Measurements from ENCODE around the gene CHTOP. TPM values are rescaled to one million over a fixed set of nuclear protein-coding genes. Genes with fewer than 3 reads are reported as not detected.
A peak's percentile ranks its signal among the peaks of the same experiment; 100 is the strongest.

CHTOP gene
- total and polyA plus RNA-seq, 2 experiments from 2014 or later = 73.4 to 97.8 TPM

GRCh38 chr1:153659656-153660055 is 25.8 kb downstream of the CHTOP start:
- Histone ChIP-seq H3K4me2 (peak overlapping the region; percentile 86), H3K9me2 (ENCODE audit: insufficient read depth) (no peaks in the 10 kb centered on the region), H3K4me3 (peak overlapping the region; percentile 88), H3K36me3 (ENCODE audit: insufficient read depth) (peaks cover 36% of the 10 kb centered on the region), H3K27ac (ENCODE audit: low read depth) (0 out of 2 replicates have a peak overlapping the region, but pooled peaks have one; percentile 23), H2AFZ (no peak overlapping the region), H3K4me1 (ENCODE audit: insufficient read depth) (peaks cover 8% of the 10 kb centered on the region), H3K79me2 (replicated peaks; ENCODE audit: insufficient read depth) (peaks cover 13% of the 10 kb centered on the region), H3F3A (replicated peaks; ENCODE audit: low read depth) (peaks cover 43% of the 10 kb centered on the region), H4K20me1 (replicated peaks; ENCODE audit: insufficient read depth) (peaks cover 11% of the 10 kb centered on the region), H3K27me3 (ENCODE audit: insufficient read depth) (no peaks in the 10 kb centered on the region)
- peak overlapping the region; percentile 93 for H3K4me3 Mint-ChIP-seq
- H3K9me3 Mint-ChIP-seq = no peaks in the 10 kb centered on the region
- peaks cover 47% of the 10 kb centered on the region for H3K36me3 Mint-ChIP-seq (ENCODE audit: low read depth)
- DNase-seq (ENCODE audit: low spot score) = no peak
- peaks cover 8% of the 10 kb centered on the region for H3K27me3 Mint-ChIP-seq (ENCODE audit: insufficient read depth, low read depth, poor library complexity)
- no peak overlapping the region for H3K27ac Mint-ChIP-seq
- peaks cover 7% of the 10 kb centered on the region for H3K4me1 Mint-ChIP-seq
- TF ChIP-seq ETS1 (IDR thresholded peaks at IDR 0.05) (no peak), CTCF (conservative IDR thresholded peaks at IDR 0.05; ENCODE audit: low read depth in 2 of 2) (no peak), STAT1 (IDR thresholded peaks at IDR 0.05; ENCODE audit: unreplicated experiment) (no peak)
- ATAC-seq = no peak

DNA sequence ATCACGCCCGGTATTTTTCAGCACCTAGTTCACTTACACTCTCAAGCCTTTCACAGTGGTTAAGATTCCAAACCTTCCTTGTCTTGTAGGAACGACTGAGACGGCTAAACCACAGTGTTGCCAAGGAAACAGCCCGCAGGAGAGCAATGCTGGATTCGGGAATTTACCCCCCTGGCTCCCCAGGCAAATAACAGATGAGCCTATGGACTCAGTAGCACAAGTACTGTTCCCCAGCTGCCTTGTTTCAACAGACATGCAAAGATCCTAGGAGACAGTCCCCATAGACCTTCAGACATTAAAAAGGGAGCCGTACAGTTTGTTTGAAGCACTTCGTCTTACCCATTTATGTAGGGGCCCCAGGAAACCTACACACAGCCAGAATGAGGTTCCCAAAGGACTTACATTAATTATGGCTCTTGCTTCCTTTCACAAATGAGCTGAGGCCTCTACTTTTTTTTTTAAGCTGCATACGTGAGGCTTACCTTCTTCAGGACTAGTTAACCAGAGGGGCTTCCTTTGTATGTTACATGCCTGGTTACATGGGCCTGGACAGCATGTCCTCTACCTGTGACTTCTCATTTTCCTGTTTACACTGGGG is 27.3 kb downstream of the CHTOP start:
- no peaks in the 10 kb centered on the region for H3K9me2 ChIP-seq (ENCODE audit: insufficient read depth)
- no peak overlapping the region for H3K4me2 ChIP-seq
- H2AFZ ChIP-seq = no peak overlapping the region
- Mint-ChIP-seq H3K9me3 (no peaks in the 10 kb centered on the region; the same call in 2 of the 3 replicates), H3K27me3 (ENCODE audit: insufficient read depth, low read depth, poor library complexity) (peaks cover 6% of the 10 kb centered on the region), H3K4me3 (no peak overlapping the region), H3K27ac (no peak overlapping the region), H3K4me1 (peaks cover 7% of the 10 kb centered on the region), H3K36me3 (ENCODE audit: low read depth) (peaks cover 62% of the 10 kb centered on the region)
- H3K4me1 ChIP-seq (ENCODE audit: insufficient read depth) = peaks cover 8% of the 10 kb centered on the region
- H3F3A ChIP-seq (replicated peaks; ENCODE audit: low read depth) = peaks cover 59% of the 10 kb centered on the region
- no peak for TF ChIP-seq JUNB (IDR thresholded peaks at IDR 0.05; ENCODE audit: unreplicated experiment)
- TF ChIP-seq POLR2AphosphoS5 (IDR thresholded peaks at IDR 0.05; ENCODE audit: low read depth) = peak; percentile 38; the same call in 1 of the 2 replicates
- H4K20me1 ChIP-seq (replicated peaks; ENCODE audit: insufficient read depth) = peaks cover 18% of the 10 kb centered on the region
- H3K27ac ChIP-seq (ENCODE audit: low read depth) = peak overlapping the region; percentile 45; the same call in 1 of the 2 replicates
- H3K4me3 ChIP-seq = no peak overlapping the region
- H3K79me2 ChIP-seq (replicated peaks; ENCODE audit: insufficient read depth) = peaks cover 13% of the 10 kb centered on the region
- peaks cover 51% of the 10 kb centered on the region for H3K36me3 ChIP-seq (ENCODE audit: insufficient read depth)
- DNase-seq (ENCODE audit: low spot score) (peak; percentile 26), ATAC-seq (no peak)
- H3K27me3 ChIP-seq (ENCODE audit: insufficient read depth) = no peaks in the 10 kb centered on the region

- DNase-seq (ENCODE audit: low spot score) = no peak
- no peak overlapping the region for H3K4me3 Mint-ChIP-seq
Measured at GRCh38 chr1:153662269-153662668, 28.4 kb downstream of the CHTOP start.

More at GRCh38 chr1:153662269-153662668, 28.4 kb downstream of the CHTOP start:
- H3K9me2 ChIP-seq (ENCODE audit: insufficient read depth) = no peaks in the 10 kb centered on the region
- H3K27me3 Mint-ChIP-seq (ENCODE audit: insufficient read depth, low read depth, poor library complexity) = peaks cover 8% of the 10 kb centered on the region
- H3K79me2 ChIP-seq (replicated peaks; ENCODE audit: insufficient read depth) = peaks cover 13% of the 10 kb centered on the region
- H3K27ac Mint-ChIP-seq = no peak overlapping the region
- peaks cover 73% of the 10 kb centered on the region for H3K36me3 Mint-ChIP-seq (ENCODE audit: low read depth)
- peaks cover 7% of the 10 kb centered on the region for H3K4me1 Mint-ChIP-seq
- no peak overlapping the region for H3K4me3 ChIP-seq
- no peaks in the 10 kb centered on the region for H3K27me3 ChIP-seq (ENCODE audit: insufficient read depth)
- TF ChIP-seq CREB1 (CRISPR knock-in tag; IDR thresholded peaks at IDR 0.05; ENCODE audit: low read depth) = no peak
- TF ChIP-seq POLR2AphosphoS5 (IDR thresholded peaks at IDR 0.05; ENCODE audit: low read depth) = 0 out of 2 replicates have a peak, but pooled peaks have one; percentile 19
- no peak overlapping the region for H2AFZ ChIP-seq
- no peak overlapping the region for H3K27ac ChIP-seq (ENCODE audit: low read depth)
- ATAC-seq = no peak
- H3F3A ChIP-seq (replicated peaks; ENCODE audit: low read depth) = peaks cover 68% of the 10 kb centered on the region
- H3K36me3 ChIP-seq (ENCODE audit: insufficient read depth) = peaks cover 62% of the 10 kb centered on the region
- H3K9me3 Mint-ChIP-seq = no peaks in the 10 kb centered on the region; the same call in 2 of the 3 replicates
- no peak overlapping the region for H3K4me2 ChIP-seq
- H4K20me1 ChIP-seq (replicated peaks; ENCODE audit: insufficient read depth) = peaks cover 20% of the 10 kb centered on the region
- peaks cover 8% of the 10 kb centered on the region for H3K4me1 ChIP-seq (ENCODE audit: insufficient read depth)
